DOHH2 (cell line): ENCODE data around the gene AMMECR1.

ENCODE experiments used
- CTCF ChIP-seq: fragments of 200-600 bp; sonication (generic); IDR thresholded peaks from one replicate; pipeline ENCODE4 v1.5.1; 2014; ENCODE audit warnings: antibody characterized with exemption, mild to moderate bottlenecking, low read depth, low read length; ENCODE audit not compliant: poor library complexity, severe bottlenecking
- EZH2phosphoT487 ChIP-seq: fragments of 200-600 bp; sonication (generic); IDR thresholded peaks from 2 replicates; pipeline ENCODE4 v1.6.1; 2017; ENCODE audit warnings: borderline replicate concordance, mild to moderate bottlenecking, antibody characterized with exemption, low read length, moderate library complexity, mixed read lengths

- no peak for TF ChIP-seq CTCF
- TF ChIP-seq EZH2phosphoT487: no peak
Observed at GRCh38 chrX:110358548-110358947, 40.7 kb upstream of the AMMECR1 start, which contains the start of gene RTL9.
